Adipose tissue (tissue), 3 donors: ENCODE results near the gene DDIAS. TPM values are rescaled to one million over a fixed set of nuclear protein-coding genes. Genes with fewer than 3 reads are reported as not detected.

Source experiments
- H3K27ac ChIP-seq: one replicate; pipeline ENCODE4 v1.5.1; 2013; ENCODE audit warnings: low read depth, low read length
- WGBS, 3 donors: extraction: QIAGEN DNeasy Blood & Tissue Kit; methylation state at CpG; one replicate each; pipeline ENCODE4 v1.1.7; 2013; 5-methylcytosine and 5-hydroxymethylcytosine counted together
- polyA plus RNA-seq, 3 donors: library from polyadenylated mRNA; stranded (reverse); fragments of 200-250 nt; gene quantifications; one replicate each; pipeline ENCODE4 v1.2.3, GENCODE V29; 2013
- donor health status: healthy with polysubstance abuse.
- donor health status: Bipolar disorder and iron deficiency.
- donor health status: healthy.

DDIAS gene
- polyA plus RNA-seq, 3 donors = 0.34 to 0.39 (median 0.37) TPM

DNA sequence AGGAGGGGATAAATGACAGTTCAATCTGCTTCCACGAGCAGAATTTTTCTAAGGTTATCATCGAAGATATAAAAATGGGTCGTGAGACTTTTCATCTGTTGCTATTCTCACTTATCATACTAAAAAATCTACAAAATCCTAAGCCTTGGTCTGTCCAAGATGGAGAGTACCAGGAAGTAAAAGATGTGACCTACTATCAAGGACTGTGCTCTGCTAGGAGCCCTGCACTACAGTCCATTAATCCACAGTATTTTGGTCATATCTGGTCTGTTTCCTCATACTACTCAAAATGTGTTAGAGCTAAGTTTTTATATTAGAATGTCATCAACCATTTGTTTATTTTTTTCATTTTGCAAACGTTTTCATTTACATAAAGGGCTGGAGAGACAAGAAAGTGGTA, 79.4 kb downstream of the DDIAS start:
- no peak overlapping the region for H3K27ac ChIP-seq
- 78 to 90% (median 90%) methylated on average over 4 of the region's 4 CpGs for WGBS, 3 donors

DNA sequence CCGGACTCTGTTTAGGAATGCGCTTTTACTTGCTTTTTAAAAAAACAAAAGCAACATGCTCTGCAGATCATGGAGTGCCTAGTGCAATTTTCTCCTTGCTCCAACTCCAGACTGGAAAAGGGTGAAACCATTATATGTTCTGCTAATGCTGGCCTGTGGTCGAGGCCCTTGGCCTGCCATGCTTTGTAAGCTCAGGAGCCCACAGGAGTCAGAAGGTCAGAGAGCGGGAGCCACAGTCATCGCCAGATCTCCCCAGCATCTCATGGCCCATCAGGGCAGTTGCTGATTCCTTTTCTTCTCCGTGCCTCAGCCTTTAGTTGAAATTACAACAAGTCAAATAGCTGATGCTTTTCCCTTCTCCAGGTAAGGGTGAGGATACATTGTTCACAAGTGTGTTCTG, 80.3 kb downstream of the DDIAS start:
- 96 to 99% (median 98%) methylated on average over 6 of the region's 6 CpGs for WGBS, 3 donors
- H3K27ac ChIP-seq = no peak overlapping the region

Other genes starting within 250 kb of the DDIAS start
- under 1 TPM; 0.11 to 0.48 (median 0.16) TPM for gene FAM181B, start 167.9 kb upstream of the DDIAS start, polyA plus RNA-seq
- 10 to 100 TPM; 18.0 to 54.3 (median 34.8) TPM for gene PRCP, start 1.3 kb upstream of the DDIAS start, polyA plus RNA-seq
- 10 to 100 TPM in 1 of 3 donors, 1 to 10 TPM in 2; 2.1 to 13.1 (median 7.5) TPM for gene RAB30, start 170.2 kb downstream of the DDIAS start, polyA plus RNA-seq